Caco-2 (cell line): ENCODE results near the gene LY6G6C. TPM values are rescaled to one million over a fixed set of nuclear protein-coding genes. Genes with fewer than 3 reads are reported as not detected.

Experiments used
- BruUV-seq: library from RNA; stranded (reverse); fragments of 400-500 nt; replicated peaks from 2 replicates; lab custom pipeline; 2021; lab: Mats Ljungman, UMichigan
- CTCF ChIA-PET: fragments of 300-600 bp; sonication (Branson Sonifier 250); formaldehyde crosslinking; loops from one replicate; lab custom pipeline; 2022; ENCODE audit warnings: antibody characterized with exemption; lab: Charles Lee
- POLR2A ChIA-PET: fragments of 300-600 bp; sonication (Branson Sonifier 250); formaldehyde crosslinking; loops from one replicate; lab custom pipeline; 2022; ENCODE audit warnings: antibody characterized with exemption; lab: Charles Lee
- DNase-seq, 2 experiments: peaks; one replicate each; pipeline versions ENCODE4 v3.0.0 to v3.0.0-alpha.2; 2020 to 2022
- H3K27me3 ChIP-seq: replicated peaks from 2 replicates; pipeline ENCODE4 v1.6.0; 2011; ENCODE audit warnings: low read length; ENCODE audit not compliant: control insufficient read depth, insufficient read depth
- H3K36me3 ChIP-seq: 2 replicates; pipeline ENCODE4 v1.5.1; 2011; ENCODE audit warnings: low read length; ENCODE audit not compliant: control insufficient read depth, insufficient read depth
- H3K4me1 ChIP-seq: fragments of 250-450 bp; sonication (Bioruptor Pico); 2 replicates; pipeline ENCODE4 v1.5.1; 2020; ENCODE audit warnings: mild to moderate bottlenecking
- H3K4me3 ChIP-seq: 2 replicates; pipeline ENCODE4 v1.5.1; 2011; ENCODE audit warnings: low read depth, mild to moderate bottlenecking, control low read depth, low read length
- H3K9me3 ChIP-seq: fragments of 250-450 bp; sonication (Bioruptor Pico); 2 replicates; pipeline ENCODE4 v1.5.1; 2020; ENCODE audit warnings: mild to moderate bottlenecking, moderate library complexity
- H3K27ac Mint-ChIP-seq: one replicate; pipeline ENCODE4 v1.8.0; 2022; ENCODE audit warnings: mixed read lengths; ENCODE audit not compliant: unreplicated experiment
- H3K27me3 Mint-ChIP-seq: one replicate; pipeline ENCODE4 v1.8.0; 2022; ENCODE audit warnings: mixed read lengths; ENCODE audit not compliant: insufficient read depth, unreplicated experiment
- H3K36me3 Mint-ChIP-seq: one replicate; pipeline ENCODE4 v1.8.0; 2022; ENCODE audit warnings: mild to moderate bottlenecking, mixed read lengths; ENCODE audit not compliant: insufficient read depth, unreplicated experiment
- H3K4me1 Mint-ChIP-seq: one replicate; pipeline ENCODE4 v1.8.0; 2022; ENCODE audit warnings: low read depth, mixed read lengths; ENCODE audit not compliant: unreplicated experiment
- H3K4me3 Mint-ChIP-seq: one replicate; pipeline ENCODE4 v1.8.0; 2022; ENCODE audit warnings: mild to moderate bottlenecking, moderate library complexity, mixed read lengths; ENCODE audit not compliant: unreplicated experiment
- H3K9me3 Mint-ChIP-seq: one replicate; pipeline ENCODE4 v1.8.0; 2022; ENCODE audit warnings: mixed read lengths; ENCODE audit not compliant: unreplicated experiment
- intact Hi-C: fragments of 100-400 bp; cut with micrococcal nuclease; formaldehyde crosslinking; loops from one replicate; pipeline ENCODE4 v1.10.0; 2022; ENCODE audit not compliant: unreplicated experiment
- total RNA-seq: library from RNA; stranded (reverse); gene quantifications from 2 replicates; pipeline ENCODE4 v1.2.3, GENCODE V29; 2022
- TF ChIP-seq, protein P1 (sequence below), 2 experiments: fragments of 200-600 bp in 1 of 2; IDR thresholded peaks; 1 replicate in 1 of 2; 2 replicates in 1 of 2; pipeline versions ENCODE4 v1.5.1 to v1.8.0; 2011 to 2022; ENCODE audit warnings: antibody characterized with exemption in 1 of 2, control low read depth in 1 of 2, inconsistent platforms in 1 of 2, low read depth in 1 of 2, low read length in 1 of 2, mild to moderate bottlenecking in 1 of 2, moderate library complexity in 1 of 2; ENCODE audit not compliant: insufficient read depth in 1 of 2, severe bottlenecking in 1 of 2, unreplicated experiment in 1 of 2

LY6G6C gene
- total RNA-seq, 1 experiment from 2014 or later, result 0.88 TPM

DNA sequence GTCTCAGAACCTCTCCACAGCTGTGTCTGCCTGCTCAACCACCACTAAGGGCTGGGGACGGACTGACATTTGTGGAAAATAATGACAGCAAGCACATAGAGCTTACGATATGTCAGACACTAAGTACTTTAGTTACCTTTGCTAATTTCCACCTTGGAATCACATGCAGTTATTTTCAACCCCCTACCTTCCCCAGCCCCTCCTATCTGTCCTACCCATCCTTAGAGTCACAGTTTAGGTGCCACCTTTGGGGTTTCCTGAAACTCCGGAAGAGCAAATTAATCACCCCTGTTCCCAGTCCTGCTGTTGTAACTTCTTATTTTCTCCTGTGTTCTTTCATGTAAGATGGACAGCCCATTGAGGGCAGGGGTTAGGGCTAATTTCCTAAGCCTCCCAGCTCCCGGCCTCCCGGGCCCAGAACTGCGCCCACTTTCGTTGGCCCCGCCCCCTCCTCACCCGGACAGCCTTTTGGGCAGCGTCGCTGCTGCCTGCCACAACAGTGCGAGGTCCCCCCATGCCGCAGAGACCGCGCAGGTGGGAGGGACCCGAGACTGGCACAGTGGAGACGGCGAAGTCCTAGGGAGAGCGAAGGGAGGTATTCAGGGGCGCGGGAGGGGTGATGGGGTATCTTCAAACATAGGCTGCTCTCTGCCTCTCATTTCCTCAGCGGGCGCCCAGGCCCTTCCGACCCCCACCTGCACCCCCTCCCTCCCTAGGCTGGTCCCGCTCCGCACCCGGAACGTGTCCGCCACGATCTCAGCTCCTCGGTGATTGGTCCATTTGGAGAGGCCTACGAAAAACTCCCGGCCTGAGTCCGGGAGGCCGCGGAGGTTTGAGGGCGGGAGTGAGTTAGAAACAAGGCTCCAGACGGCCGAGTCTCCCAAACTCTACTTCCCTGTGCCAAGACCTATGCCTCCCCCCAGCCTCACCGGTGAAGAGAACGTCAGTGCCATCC lies 6.4 kb upstream of the LY6G6C start:
- DNase-seq, result no peak
- no peaks in the 10 kb centered on the region for H3K27me3 Mint-ChIP-seq
- H3K9me3 Mint-ChIP-seq, result no peaks in the 10 kb centered on the region
- TF ChIP-seq, protein P1, sequence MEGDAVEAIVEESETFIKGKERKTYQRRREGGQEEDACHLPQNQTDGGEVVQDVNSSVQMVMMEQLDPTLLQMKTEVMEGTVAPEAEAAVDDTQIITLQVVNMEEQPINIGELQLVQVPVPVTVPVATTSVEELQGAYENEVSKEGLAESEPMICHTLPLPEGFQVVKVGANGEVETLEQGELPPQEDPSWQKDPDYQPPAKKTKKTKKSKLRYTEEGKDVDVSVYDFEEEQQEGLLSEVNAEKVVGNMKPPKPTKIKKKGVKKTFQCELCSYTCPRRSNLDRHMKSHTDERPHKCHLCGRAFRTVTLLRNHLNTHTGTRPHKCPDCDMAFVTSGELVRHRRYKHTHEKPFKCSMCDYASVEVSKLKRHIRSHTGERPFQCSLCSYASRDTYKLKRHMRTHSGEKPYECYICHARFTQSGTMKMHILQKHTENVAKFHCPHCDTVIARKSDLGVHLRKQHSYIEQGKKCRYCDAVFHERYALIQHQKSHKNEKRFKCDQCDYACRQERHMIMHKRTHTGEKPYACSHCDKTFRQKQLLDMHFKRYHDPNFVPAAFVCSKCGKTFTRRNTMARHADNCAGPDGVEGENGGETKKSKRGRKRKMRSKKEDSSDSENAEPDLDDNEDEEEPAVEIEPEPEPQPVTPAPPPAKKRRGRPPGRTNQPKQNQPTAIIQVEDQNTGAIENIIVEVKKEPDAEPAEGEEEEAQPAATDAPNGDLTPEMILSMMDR (IDR thresholded peaks at IDR 0.05; ENCODE audit: insufficient read depth in 1 of 2, low read depth in 1 of 2, low read length in 1 of 2, severe bottlenecking in 1 of 2, unreplicated experiment in 1 of 2), result no peak
- no TSS peak for BruUV-seq
- peaks cover 5% of the 10 kb centered on the region; the same call in 1 of the 2 replicates for H3K4me1 ChIP-seq
- peaks cover 18% of the 10 kb centered on the region for H3K4me1 Mint-ChIP-seq
- H3K36me3 ChIP-seq, result peaks cover 7% of the 10 kb centered on the region
- ChIA-PET POLR2A (no interaction called here), CTCF (interaction anchor here (2.5 kb wide), 1 partner anchor 42 kb away, joined by 30 read pairs; no protein-coding TSS in a partner anchor)
- H3K27me3 ChIP-seq, result no peaks in the 10 kb centered on the region
- intact Hi-C loops, result no loop called here
- no peak overlapping the region for H3K27ac Mint-ChIP-seq
- H3K9me3 ChIP-seq, result no peaks in the 10 kb centered on the region
- peaks cover 72% of the 10 kb centered on the region for H3K36me3 Mint-ChIP-seq
- H3K4me3 ChIP-seq, result no peak overlapping the region
- peak overlapping the region; percentile 87 for H3K4me3 Mint-ChIP-seq

DNA sequence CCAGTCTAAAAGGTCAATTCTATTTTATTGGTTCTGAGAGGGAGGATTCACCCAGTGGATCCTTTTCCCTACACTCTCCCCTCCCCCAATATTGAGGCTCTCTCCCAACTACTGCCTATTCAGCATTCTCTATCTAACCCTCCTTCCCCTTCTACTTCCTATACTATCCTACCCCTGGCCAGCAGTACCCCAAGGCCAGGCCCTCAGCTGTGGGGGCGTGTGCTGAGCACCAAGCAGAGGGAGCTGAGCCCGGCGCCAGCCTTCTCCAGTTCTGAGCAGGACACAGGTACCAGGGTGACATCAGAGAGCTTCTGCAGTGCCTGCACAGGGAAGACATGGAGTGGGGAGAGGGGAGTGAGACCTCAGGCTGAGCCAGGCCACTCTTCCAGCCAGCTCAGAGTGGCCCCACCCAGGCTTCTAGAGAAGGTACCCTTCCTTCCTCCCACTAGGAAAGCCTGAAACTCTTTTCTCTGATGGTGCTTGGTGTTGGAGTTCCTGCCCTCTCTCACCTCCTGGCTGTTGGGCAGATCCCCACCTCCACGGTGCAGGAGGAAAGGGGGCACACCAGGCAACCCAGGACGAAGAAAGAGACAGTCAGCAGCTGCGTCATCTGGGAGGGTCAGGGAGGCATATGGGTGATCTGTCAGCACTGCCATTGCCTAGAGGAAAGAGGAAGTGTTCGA lies 5.6 kb upstream of the LY6G6C start:
- POLR2A ChIA-PET, result no interaction called here
- BruUV-seq, result no TSS peak
- peaks cover 63% of the 10 kb centered on the region for H3K36me3 Mint-ChIP-seq
- H3K27ac Mint-ChIP-seq, result peak overlapping the region; percentile 5
- Histone ChIP-seq H3K9me3 (no peaks in the 10 kb centered on the region), H3K27me3 (no peaks in the 10 kb centered on the region), H3K4me3 (no peak overlapping the region), H3K4me1 (peaks cover 5% of the 10 kb centered on the region; the same call in 1 of the 2 replicates), H3K36me3 (peaks cover 7% of the 10 kb centered on the region)
- DNase-seq, result no peak
- H3K9me3 Mint-ChIP-seq, result no peaks in the 10 kb centered on the region
- CTCF ChIA-PET, result no interaction called here
- no peak overlapping the region for H3K4me3 Mint-ChIP-seq
- no peaks in the 10 kb centered on the region for H3K27me3 Mint-ChIP-seq
- TF ChIP-seq, protein P1 (IDR thresholded peaks at IDR 0.05; ENCODE audit: insufficient read depth in 1 of 2, low read depth in 1 of 2, low read length in 1 of 2, severe bottlenecking in 1 of 2, unreplicated experiment in 1 of 2), result no peak
- H3K4me1 Mint-ChIP-seq, result peaks cover 18% of the 10 kb centered on the region
- intact Hi-C loops, result no loop called here
